Stimulated activated naive CD4-positive, alpha-beta T cell (primary cell): Measurements from ENCODE around the gene FNTB.
"Not testable (repeated sequence)": the region's sequence is repeated elsewhere in the genome, so short reads cannot be mapped to it uniquely, and the experiment has no call there.

Experiments
- DNase-seq, 6 experiments: peaks; one replicate each; lab custom pipeline; 2025; lab: John Stamatoyannopoulos, UW

The FNTB gene

DNA sequence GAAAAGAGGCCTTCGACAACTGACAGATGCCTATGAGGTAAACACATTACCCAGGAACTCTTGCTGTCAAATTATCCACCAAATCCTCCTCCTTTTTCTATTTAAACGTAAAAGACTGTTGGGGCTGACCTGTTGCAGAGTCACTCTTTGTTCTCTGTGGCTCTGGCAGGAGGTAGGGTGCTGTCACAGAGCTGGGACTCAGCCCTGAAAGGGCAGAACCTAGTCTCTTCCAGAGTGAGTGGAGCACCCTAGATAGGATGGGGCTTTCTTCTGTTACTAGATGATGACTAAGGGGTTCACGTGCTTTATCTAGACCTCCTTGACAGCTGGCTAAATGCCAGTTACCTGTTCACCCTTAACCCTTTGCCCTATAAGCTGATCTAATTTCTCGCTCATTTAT lies 25.7 kb downstream of the FNTB start:
- no peak for DNase-seq

DNA sequence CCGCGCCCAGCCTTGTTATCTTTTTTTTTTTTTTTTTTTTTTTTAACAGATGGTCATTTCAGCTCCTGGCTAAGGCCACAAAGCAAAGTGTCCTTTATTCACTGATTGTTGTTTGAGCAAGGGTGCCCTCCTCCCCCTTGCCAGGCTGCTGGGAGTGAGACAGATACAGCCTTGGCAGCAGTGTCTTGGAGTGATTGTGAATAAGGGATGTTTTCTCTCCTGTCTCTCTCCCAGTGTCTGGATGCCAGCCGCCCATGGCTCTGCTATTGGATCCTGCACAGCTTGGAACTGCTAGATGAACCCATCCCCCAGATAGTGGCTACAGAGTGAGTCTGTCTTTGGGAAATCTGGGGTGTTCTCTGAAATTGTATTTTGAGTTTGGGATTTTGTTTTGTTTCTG lies 28.7 kb downstream of the FNTB start:
- no peak for DNase-seq

DNA sequence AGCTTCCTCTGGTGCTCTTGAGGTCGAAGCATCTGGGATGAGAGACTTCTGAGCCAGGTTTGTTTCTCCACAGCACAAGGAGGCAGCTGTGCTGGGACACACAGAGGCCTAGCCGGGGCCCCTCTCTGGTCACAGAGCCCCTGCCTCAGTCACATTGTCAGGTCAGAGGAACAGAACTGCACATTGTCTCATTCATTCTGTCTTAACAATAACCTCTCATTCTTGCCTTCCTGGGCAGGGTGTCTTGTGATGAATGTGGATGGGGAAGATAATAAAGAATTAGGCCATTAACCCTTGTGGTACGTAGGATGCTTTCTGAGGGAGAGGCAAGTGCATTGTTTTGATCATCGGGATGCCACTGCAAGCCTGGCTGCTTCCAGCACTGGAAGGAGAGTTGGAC lies 29.8 kb downstream of the FNTB start:
- DNase-seq = no peak

DNA sequence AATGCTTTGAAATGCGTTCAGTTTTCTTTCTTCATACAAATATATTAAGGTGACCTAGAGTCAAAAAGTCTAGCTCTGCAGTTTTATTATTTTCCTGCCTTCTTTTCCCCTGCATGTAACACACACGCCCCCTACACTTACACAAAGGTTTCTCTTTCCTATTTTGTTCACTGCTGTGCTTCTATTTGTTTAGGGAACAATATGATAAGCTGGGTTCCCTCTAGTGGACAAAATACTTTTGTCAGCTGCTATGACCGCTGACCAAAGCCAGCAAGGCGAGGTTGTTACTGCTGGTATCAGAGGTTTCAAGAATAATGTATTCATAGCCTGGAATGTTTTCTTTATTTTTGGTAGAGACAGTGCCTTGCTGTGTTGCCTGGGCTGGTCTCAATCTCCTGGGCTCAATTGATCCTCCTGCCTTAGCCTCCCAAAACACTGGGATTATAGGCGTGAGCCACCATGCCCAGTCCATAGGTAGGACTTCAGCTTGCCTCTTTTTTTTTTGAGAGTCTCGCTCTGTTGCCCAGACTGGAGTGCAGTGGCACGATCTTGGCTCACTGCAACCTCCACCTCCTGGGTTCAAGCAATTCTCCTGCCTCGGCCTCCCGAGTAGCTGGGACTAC lies 33.4 kb downstream of the FNTB start:
- DNase-seq = no peak

DNA sequence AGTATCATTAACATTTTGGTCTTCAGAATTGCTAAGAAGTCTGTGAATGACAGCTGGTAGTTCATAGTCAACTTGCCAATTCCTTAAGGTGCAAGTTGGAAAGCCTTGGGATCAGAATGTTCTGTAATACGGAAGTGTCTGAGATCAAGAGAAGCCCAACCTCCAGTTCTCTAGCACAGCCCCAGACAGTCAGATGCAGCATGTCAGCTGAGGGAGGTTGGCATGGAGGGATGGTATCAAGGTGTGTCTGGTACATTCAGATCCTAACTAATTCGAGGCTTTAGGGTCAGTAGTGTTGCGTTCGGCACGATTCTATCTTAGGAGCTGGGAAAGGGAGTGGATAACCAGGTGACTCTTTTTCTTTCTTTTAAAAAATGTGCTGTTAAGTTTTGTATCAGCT lies 38.3 kb downstream of the FNTB start:
- no peak for DNase-seq

DNA sequence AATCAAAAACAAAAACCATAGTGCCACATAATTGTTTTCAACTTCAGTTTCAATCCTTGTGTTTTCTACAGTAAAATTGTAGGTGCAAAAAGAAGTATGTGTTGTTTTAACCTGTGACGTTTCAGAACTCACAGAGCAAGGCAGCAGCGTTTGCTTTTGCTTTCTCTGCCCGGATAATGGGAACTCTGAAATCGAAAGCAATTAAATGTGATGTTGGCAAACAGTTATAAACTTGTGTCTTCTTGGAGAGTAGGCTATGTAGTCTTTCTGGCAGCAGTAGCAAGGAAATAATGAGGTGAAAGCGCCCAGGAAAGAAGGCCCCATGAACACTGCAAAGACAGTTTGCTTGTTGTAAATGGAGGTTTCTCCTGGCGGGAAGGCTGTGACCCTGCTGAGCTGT lies 39.1 kb downstream of the FNTB start:
- DNase-seq = no peak

DNA sequence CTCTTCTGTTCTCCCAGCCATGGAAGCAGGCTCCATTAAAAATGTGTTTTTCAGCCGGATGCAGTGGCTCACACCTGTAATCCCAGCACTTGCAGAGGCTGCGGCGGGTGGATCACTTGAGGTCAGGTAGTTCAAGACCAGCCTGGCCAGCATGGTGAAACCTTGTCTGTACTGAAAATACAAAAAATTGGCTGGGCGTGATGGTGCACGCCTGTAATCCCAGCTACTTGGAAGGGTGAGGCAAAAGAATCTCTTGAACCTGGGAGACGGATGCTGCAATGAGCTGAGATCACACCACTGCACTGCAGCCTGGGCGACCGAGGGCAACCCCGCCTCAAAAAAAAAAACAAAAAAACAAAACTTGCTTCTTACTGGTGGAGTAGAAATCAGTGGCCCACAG lies 39.8 kb downstream of the FNTB start:
- no peak for DNase-seq

DNA sequence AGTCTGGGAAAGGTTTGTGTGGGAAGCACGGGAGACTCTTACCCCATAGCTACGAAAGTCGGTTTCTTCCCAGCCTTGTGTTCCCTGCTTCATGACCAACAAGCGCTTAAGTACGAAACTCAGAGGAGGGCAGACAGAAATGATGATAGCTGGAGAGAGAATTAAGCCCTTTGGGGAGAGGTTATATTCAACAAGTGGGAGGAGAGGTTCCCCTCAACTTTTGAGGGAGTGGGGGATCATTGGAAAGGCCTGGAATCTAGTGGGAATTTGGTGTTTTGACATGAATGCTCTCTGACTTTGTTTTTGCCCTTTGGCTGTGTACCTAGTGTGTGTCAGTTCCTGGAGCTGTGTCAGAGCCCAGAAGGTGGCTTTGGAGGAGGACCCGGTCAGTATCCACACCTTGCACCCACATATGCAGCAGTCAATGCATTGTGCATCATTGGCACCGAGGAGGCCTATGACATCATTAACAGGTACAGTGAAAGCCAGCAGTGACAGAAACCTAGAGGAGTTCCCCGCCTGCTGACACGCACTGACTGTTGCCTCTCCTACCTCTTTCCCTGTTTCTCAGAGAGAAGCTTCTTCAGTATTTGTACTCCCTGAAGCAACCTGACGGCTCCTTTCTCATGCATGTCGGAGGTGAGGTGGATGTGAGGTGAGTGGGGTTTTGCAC lies 40.6 kb downstream of the FNTB start:
- no peak for DNase-seq

DNA sequence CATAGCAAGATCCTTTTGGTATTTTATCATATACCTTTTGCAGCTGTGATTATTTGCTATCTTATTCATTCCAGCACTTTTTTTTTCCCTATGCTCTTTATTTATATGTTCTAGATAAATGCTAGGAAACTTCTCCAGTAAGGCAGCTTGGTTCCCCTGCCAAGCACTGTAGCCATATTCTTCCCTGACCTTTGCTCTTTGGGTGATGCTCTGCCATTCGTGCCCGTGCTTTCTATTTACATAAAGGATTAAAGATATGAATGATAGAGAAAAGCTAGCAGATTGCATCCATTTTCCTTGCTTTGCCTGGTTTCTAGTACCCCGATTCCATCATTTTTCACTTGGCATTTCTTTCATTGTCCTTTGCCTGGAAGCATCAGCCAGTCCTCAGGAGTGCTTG lies 42.2 kb downstream of the FNTB start:
- DNase-seq = no peak

DNA sequence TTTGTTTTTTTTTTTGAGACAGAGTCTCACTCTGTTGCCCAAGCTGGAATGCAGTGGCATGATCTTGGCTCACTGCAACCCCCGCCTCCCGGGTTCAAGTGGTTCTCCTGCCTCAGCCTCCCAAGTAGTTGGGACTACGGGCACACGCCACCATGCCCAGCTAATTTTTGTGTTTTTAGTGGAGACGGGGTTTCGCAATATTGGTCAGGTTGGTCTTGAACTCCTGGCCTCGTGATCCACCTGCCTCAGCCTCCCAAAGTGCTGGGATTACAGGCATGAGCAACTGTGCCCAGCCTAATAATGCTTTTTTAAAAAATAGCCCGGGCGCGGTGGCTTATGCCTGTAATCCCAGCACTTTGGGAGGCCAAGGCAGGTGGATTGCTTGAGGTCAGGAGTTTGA lies 44.6 kb downstream of the FNTB start:
- DNase-seq = not testable (repeated sequence)

DNA sequence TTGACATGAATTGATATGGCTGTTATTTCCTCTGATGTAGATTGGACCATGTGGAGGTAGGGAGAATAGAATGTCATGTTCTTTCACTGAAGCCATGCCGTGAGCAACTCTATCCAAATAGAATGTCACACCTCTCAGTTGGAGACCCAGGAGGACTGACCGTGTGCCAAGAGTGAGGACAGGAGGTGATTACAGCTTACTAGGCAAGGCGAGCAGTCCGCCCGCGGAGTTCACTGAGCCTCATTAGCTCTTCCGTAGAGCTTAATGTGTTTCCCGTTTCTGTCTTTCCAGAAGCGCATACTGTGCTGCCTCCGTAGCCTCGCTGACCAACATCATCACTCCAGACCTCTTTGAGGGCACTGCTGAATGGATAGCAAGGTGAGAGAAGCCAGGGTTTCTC lies 45.6 kb downstream of the FNTB start:
- DNase-seq = no peak

DNA sequence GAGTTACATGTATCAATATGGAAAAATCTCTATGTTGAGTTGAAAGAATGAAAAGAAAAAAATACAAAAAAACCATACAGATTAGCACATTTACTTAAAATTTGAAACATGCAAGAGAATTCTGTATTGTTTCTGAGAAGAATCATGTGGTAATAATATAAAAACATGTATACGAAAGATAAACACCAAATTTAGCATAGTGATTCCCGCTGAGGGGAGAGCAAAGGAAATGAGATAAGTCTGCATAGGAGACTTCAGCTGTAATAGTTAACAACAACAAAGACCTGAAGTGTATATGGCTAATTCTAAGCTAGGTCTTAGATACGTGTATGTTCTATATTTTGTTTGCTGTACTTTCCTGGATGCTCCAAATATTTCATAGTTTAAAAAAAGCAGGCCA lies 46.5 kb downstream of the FNTB start:
- DNase-seq = no peak

DNA sequence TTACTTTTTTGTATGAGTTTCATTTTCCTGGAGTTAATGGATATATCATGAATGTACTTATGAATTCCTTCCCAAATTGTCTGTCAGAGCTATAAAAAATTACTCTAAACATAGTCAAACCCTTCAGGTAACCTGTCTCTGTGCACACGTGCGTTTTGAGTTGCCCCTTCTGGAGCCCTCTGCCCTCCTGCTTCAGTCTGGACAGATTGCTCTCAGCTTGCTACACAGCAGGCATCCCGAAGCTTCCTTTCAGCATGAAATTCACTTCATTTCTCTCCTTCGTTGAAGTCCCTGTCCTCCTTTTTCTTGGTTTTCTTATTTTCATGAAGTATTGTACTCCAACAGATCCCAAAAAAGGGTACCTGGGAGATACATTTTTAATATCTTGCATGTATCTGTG lies 47.3 kb downstream of the FNTB start:
- no peak for DNase-seq

DNA sequence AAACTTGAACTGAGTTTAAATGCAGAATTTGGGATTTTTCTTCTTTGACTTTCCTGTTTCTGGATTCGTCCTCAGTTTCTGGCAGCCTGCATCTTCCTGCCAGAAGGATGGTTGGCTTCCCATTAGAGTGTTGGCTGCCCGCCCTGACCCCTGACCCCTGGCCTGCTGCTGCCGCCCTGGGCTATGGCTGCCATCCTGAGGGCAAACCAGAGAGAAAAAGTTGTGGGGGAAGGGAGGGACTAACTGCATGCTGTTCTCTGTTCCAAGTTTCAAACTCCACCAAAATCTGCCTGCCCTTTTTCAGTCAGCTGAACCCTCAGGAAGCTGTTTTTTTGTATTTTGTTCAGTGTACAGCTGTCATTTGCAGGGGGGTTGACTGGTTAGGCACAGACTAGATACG lies 48.4 kb downstream of the FNTB start:
- DNase-seq = no peak

DNA sequence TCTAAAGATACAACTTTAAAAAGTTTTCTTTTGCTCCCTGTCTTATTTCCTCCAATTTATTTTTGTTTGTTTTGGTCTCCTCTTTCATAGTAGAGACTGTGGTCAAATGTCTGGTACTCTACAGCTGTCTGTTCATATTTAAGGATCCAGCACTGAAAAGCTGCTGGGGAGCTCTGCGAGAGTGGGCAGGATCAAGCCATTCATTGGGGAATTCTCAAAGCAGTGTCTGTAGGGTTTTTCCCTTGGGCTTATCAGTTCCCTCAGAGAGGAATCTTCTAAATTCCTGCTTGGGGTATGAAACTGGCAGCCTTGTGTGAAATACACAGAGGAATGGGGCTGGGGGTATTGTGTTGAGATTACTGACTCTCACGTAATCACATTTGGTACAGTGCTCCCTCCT lies 52.3 kb downstream of the FNTB start:
- DNase-seq = no peak

DNA sequence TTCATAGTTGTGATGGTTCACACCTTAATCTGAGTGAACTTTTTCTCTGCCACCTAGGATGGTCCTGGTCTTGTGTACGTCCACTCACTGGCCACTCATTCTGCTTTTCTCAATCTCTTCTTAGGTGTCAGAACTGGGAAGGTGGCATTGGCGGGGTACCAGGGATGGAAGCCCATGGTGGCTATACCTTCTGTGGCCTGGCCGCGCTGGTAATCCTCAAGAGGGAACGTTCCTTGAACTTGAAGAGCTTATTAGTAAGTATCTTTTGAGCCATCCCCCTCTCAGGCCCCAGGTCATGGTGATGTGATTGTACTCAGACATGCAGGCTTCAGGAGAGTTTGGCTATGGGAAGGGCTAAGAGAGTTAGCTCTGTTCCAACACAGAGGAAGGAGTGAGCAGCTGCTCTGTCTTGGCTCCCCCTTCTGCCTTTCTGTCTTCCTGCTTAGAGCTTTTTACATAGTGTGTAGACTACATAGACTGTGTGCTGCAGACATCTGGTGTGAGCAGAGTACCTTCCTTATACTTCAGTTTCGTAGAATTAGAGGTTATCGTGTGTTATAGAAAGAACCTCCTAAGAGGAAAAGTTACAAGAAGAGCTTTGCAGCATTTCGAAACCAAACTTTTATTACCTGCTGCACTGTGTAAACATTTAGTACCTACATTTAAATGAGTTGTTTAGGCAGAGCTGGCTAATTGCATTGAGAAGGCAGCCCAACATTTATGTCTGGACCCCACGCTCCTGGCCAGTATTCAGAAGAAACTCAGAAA lies 54.2 kb downstream of the FNTB start:
- DNase-seq = no peak

DNA sequence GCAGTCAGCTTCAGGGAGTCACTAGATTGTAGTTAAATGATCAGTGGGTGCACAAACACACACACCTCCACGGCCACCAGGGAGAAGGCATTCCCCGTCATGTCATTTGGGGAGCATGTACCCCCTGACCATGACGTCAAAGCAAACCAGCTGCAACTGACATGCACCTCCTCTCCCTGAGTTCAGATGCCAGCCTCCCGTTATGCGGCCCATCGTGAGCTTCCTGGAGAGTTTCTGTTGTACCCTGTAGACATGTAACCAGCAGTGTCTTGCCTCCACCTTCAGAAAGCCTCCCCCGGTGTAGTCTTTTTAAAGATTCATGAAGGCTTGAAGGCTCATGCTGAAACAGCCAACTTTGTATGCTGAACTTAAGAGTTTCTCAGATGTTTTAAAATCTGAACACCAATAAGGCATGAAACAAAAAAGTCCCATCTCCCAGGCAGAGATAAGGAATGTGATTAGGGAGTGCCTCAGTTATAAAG lies 54.8 kb downstream of the FNTB start:
- DNase-seq = no peak

DNA sequence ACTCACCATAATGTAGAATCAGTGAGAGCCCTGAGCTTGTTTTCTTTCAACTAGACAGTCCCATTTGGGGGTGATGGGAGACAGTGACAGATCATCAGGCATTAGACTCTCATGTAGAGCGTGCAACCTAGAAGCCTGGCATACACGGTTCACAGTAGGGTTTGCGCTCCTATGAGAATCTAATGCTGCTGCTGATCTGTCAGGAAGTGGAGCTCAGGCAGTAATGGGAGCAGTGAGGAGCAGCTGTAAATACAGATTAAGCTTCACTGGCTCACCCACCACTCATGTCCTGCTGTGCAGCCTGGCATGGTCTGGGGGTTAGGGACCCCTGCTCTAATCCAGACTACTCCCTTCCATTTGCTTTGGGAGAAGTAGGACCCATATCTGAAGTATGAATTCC lies 55.6 kb downstream of the FNTB start:
- DNase-seq = no peak

DNA sequence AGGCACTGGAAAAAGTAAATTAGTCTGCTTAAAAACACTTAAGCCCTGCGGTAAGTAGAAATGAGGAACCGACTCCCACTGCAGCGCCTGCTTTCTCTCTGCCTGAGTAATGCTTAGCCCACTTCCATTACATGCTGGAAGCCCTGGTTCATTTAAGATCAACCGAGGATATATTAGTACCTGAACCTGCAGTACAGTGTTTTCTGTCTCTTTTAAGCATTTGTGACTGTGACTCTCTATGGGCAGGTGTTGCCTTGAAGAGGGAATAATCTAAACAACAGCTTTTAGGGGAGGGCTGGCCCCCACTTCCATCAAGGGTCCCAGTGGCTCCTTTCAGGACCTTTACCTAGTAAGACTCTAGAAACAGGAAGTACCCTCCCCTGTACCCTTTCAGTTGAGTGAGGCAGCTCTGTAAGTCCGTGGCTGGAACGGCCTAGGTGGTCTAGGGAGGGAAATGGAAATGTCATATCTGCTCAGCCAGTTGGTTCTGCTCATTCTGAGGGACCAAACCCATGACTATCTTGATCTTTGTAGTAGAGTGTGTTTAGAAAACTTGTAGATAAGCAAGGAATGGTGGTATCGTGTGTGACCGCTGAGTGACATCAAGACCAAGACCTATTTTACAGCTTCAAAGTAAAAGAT lies 56.2 kb downstream of the FNTB start:
- no peak for DNase-seq

DNA sequence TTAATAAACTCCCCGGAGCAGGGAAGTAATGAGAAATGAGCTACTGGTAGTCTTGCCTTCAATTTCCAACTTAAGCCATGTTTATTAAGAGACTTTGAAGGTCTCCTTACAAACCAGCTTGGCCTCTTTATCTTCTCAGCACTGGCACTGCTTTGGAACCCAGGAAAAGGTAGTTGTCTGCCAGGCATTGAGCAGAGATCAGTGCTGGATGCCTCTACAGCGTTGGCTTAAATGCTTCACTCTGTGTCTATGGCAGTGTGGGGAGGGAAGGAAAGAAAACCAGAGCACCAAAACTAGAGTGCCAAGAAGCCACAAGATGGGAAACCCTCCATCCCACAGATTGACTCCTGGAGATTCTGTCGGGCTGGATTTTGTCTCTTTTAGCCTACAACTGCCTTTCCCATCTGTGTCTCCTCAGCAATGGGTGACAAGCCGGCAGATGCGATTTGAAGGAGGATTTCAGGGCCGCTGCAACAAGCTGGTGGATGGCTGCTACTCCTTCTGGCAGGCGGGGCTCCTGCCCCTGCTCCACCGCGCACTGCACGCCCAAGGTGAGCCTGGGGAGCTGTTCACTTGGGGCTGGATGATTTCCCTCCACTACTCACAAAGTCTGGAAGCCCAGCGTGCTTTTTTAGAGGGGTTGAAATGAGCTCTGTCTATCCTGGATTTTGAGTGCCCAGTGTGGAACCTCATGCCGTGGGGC lies 57.3 kb downstream of the FNTB start:
- no peak for DNase-seq

DNA sequence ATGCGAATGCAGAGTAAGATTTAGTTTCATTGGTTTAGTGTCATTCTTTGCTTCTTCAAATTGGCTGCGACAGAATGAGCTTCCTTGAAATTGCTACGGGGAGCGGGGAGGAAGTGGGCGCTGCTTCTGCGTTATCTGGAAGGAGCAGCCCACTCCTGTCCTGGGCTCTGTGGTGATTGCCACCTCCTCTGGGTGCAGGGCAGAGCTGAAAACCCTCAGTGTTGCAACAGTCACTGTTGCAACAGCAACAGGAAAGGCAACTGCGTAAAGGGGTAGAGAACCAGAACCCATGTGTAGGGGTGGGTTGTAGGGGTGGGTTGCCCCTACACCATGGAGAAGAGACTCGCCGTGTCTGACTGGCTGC lies 57.9 kb downstream of the FNTB start:
- no peak for DNase-seq

DNA sequence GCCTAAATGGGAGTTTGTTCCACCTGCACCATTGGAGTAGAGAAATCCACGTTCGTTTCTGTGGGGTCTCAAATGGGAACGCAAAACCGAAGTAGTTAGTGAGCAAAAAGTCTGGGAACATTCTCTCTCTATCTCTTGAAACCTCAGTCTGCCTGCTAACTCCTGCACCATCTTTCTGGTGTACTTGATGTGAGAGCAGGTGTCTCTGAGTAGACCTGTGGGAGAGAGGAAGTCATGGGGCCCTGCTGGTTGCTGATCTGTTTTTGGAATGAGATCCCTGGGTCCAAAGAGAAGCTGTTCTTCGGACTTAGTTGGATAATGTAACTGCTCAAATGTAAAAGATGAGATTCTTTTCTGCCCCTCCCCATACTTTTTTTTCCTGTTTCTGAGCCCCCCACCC lies 58.3 kb downstream of the FNTB start:
- no peak for DNase-seq
